Osteocyte (in vitro differentiated cells): ENCODE results near the gene BID. TPM values are rescaled to one million over a fixed set of nuclear protein-coding genes. Genes with fewer than 3 reads are reported as not detected.

Experiments used
- DNase-seq: peaks from one replicate; pipeline ENCODE4 v3.0.0; 2021; ENCODE audit warnings: mixed read lengths; ENCODE audit not compliant: unreplicated experiment; ENCODE audit errors: extremely low spot score
- H3K27ac Mint-ChIP-seq: one replicate; pipeline ENCODE4 v1.8.0; 2021; ENCODE audit warnings: mild to moderate bottlenecking, mixed read lengths; ENCODE audit not compliant: unreplicated experiment
- H3K27me3 Mint-ChIP-seq: one replicate; pipeline ENCODE4 v1.8.0; 2021; ENCODE audit warnings: mixed read lengths; ENCODE audit not compliant: unreplicated experiment
- H3K36me3 Mint-ChIP-seq: one replicate; pipeline ENCODE4 v1.8.0; 2021; ENCODE audit warnings: mixed read lengths; ENCODE audit not compliant: unreplicated experiment
- H3K4me1 Mint-ChIP-seq: one replicate; pipeline ENCODE4 v1.8.0; 2021; ENCODE audit warnings: mixed read lengths; ENCODE audit not compliant: unreplicated experiment
- H3K4me3 Mint-ChIP-seq: one replicate; pipeline ENCODE4 v1.8.0; 2021; ENCODE audit warnings: mild to moderate bottlenecking, moderate library complexity, mixed read lengths; ENCODE audit not compliant: unreplicated experiment
- H3K9me3 Mint-ChIP-seq: one replicate; pipeline ENCODE4 v1.8.0; 2021; ENCODE audit warnings: mixed read lengths; ENCODE audit not compliant: unreplicated experiment
- total RNA-seq: library from RNA; stranded (reverse); gene quantifications from 2 replicates; pipeline ENCODE4 v1.2.1, GENCODE V29; 2021
- TF ChIP-seq, protein P1 (sequence below): fragments of 200-600 bp; sonication (generic); IDR thresholded peaks from 2 replicates; pipeline ENCODE4 v1.5.0; 2021; ENCODE audit warnings: antibody characterized with exemption, mild to moderate bottlenecking, moderate library complexity

Gene BID
- total RNA-seq, 1 donor from 2014 or later = 11.6 TPM

DNA sequence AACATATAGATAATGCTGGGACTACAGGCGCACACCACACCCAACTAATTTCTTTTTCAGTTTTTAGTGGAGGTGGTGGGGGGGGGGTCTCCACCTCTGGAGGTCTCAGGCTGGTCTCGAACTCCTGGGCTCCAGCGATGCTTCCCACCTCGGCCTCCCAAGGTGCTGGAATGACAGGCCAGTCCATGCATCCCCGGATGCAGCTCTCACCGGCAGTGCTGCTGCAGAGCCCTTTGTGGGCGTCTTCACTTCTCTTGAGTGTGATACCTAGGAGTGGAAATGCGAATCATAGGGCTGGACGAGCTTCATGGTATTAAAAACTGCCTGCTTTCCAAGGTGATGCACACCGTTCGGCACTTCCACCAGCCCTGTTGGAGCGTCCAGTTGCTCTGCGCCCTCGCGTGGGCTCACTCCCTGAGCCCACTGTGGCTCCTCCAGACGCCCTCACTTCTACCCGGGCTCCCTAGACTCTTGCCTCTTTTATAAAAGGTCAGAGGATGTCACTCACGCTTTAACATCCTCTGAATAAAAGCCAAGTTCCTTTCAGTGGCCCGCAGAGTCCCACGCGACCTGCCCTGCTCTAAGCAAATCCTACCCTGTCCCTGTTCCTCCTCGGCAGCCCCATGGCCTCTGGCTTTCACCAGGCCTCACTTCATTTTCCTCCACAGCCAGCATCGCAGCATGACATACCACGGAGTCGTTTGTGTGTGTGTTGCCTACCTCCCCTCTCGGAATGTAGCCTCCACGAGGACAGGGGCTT, 837 bp upstream of the BID start:
- Mint-ChIP-seq H3K27me3 (no peaks in the 10 kb centered on the region), H3K4me3 (peak overlapping the region; percentile 11), H3K36me3 (no peaks in the 10 kb centered on the region), H3K4me1 (peaks cover 27% of the 10 kb centered on the region), H3K9me3 (no peaks in the 10 kb centered on the region), H3K27ac (no peak overlapping the region)
- TF ChIP-seq, protein P1, sequence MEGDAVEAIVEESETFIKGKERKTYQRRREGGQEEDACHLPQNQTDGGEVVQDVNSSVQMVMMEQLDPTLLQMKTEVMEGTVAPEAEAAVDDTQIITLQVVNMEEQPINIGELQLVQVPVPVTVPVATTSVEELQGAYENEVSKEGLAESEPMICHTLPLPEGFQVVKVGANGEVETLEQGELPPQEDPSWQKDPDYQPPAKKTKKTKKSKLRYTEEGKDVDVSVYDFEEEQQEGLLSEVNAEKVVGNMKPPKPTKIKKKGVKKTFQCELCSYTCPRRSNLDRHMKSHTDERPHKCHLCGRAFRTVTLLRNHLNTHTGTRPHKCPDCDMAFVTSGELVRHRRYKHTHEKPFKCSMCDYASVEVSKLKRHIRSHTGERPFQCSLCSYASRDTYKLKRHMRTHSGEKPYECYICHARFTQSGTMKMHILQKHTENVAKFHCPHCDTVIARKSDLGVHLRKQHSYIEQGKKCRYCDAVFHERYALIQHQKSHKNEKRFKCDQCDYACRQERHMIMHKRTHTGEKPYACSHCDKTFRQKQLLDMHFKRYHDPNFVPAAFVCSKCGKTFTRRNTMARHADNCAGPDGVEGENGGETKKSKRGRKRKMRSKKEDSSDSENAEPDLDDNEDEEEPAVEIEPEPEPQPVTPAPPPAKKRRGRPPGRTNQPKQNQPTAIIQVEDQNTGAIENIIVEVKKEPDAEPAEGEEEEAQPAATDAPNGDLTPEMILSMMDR = no peak
- no peak for DNase-seq

DNA sequence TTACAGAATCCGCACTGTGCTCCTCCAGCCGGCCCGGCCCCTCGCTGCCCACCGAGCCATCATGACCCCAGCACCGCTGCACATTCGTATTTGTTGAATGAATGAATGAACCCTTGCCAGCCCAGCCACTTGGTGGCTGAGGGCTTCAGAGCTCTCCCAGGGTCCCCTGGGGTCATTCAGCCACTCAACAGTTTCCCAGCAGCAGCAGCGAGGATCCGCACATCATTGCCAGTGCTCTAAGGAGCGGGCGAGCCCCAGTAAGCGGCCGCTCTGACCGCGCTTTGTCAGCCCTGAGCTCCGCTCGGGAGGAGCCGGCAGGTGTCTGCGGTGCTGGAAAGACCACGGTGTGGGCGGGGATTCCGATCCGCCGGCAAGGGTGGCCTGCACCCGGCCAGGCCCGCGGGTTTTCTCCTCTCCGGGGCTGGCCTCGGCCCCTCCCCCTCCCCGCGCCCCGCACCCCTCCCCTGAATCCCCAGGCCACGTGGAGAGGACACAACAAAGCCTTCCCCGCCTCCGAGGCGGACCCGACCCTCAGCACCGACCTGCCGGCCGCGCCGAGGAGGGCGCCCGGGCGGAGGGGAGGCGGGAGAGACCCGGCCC, 563 bp downstream of the BID start:
- Mint-ChIP-seq H3K27me3 (no peaks in the 10 kb centered on the region), H3K36me3 (no peaks in the 10 kb centered on the region), H3K27ac (no peak overlapping the region), H3K4me1 (peaks cover 16% of the 10 kb centered on the region), H3K9me3 (no peaks in the 10 kb centered on the region), H3K4me3 (peak overlapping the region; percentile 66)
- TF ChIP-seq, protein P1 = no peak
- no peak for DNase-seq

DNA sequence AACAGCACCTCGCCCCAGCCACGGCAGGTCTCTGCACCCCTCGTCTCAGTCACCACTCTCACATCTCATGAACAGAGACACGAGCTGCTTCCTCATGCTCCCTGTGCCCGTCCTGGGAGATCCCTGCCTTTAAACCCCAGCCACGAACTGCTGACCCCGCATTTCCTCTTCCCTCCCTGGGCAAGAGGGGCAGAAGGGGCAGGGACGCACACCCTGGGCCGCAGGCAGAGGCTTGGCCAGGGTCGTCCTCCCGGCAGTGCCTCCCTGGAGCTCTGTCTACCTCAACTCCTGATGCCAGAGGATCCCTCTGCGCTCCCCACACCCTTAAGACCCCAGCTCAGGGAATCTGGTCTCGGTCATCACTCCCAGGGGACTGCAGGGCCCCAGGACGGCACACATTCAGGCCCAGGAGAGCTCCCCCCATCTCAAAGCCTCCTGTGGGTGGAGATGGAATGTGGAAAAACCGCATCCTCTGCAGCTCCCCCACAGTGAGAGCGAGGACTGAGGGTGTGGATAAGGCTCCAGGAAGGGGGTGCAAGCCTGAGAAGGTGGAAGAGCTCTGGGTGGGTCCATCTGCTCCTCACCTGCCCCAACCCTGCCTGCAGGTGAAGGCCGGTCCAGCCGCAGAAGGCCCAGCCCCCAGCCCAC, 1.2 kb downstream of the BID start:
- H3K27me3 Mint-ChIP-seq = no peaks in the 10 kb centered on the region

DNA sequence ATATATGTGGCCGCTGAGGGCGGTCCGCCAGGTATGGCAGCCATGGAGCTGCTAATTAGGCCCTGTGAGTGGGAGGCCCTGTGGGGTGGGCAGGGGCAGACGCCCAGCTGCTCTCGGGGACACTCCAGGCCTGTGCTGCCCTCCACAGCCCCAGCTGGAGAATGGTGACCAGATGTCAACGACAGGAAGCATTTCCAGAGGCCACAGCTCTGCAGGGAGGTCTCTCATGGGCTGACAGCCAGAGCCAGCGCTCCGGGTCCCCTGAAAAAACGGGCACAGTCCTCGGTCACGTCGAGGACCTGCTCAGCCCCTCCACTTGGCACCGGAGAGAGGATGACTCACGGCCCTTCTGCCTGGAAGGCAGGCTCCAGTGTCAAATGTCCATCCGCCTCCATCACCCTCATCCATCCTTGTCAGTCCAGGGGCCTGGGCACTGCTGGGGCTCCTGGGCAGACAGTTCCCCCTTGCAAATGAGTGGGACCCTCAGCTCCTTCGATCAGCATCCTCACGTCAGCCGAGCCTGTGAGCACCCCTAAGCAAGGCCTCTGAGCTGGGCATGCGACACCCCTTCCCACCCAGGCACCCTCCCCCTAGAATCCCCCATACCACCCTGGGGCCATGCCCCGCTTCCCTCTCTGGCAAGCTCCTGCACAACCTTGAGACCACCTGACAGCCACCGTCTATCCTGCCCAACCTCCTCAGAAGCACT, 1.9 kb downstream of the BID start:
- TF ChIP-seq, protein P1 = no peak
- Mint-ChIP-seq H3K27ac (no peak overlapping the region), H3K4me3 (peak overlapping the region; percentile 14), H3K9me3 (no peaks in the 10 kb centered on the region), H3K36me3 (no peaks in the 10 kb centered on the region), H3K4me1 (peaks cover 16% of the 10 kb centered on the region), H3K27me3 (no peaks in the 10 kb centered on the region)
- no peak for DNase-seq

More for the DNA sequence above, 1.2 kb downstream of the BID start:
- DNase-seq = no peak
- Mint-ChIP-seq H3K9me3 (no peaks in the 10 kb centered on the region), H3K27ac (no peak overlapping the region), H3K4me3 (peak overlapping the region; percentile 66), H3K4me1 (peaks cover 16% of the 10 kb centered on the region), H3K36me3 (no peaks in the 10 kb centered on the region)
- TF ChIP-seq, protein P1 = no peak
